HepG2 (cell line): ENCODE data around the gene EFL1.

ENCODE experiments used
- MEIS1 ChIP-seq: sonication (generic); formaldehyde crosslinking; IDR thresholded peaks from 2 replicates; pipeline ENCODE4 v1.9.0; 2021; ENCODE audit warnings: mild to moderate bottlenecking, missing genetic modification reagents, moderate library complexity, borderline replicate concordance
- POLR2AphosphoS5 ChIP-seq: IDR thresholded peaks from 2 replicates; pipeline ENCODE4 v1.6.1; 2012; ENCODE audit warnings: low read depth, low read length
- ZBTB7A ChIP-seq: sonication (generic); formaldehyde crosslinking; IDR thresholded peaks from 2 replicates; pipeline ENCODE4 v1.8.0; 2022; ENCODE audit warnings: mild to moderate bottlenecking, missing genetic modification reagents
- TF ChIP-seq, protein P1 (sequence below): sonication (generic); formaldehyde crosslinking; IDR thresholded peaks from 2 replicates; pipeline ENCODE4 v1.4.0; 2020; ENCODE audit warnings: missing genetic modification reagents, borderline replicate concordance
- TF ChIP-seq, protein P2 (sequence below): sonication (generic); formaldehyde crosslinking; IDR thresholded peaks from 2 replicates; pipeline ENCODE4 v1.5.0; 2020; ENCODE audit warnings: mild to moderate bottlenecking, missing genetic modification reagents, moderate library complexity
- TF ChIP-seq, protein P3 (sequence below): sonication (generic); formaldehyde crosslinking; IDR thresholded peaks from 2 replicates; pipeline ENCODE4 v1.8.1; 2023; ENCODE audit warnings: missing genetic modification reagents, inconsistent platforms, borderline replicate concordance

DNA sequence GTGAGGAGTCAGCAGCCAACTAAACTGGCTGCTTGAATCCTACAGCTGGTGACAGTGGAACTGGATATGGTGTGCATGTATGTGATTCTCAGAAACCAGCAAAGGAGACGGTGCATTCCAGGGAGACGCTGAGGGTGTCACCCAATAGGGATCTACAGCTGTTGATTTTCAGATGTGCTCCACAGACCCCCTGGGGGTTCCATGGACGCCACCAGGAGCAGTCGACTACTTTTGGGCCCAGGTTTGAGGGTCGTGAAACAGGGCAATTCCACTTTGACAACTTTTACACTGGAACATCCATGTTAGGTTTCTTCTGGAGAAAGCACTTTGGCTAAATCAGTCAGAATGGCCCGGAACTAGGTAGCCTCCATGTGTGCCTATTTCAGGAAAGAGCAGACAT, 145.2 kb downstream of the EFL1 start:
- no peak for TF ChIP-seq MEIS1 (CRISPR knock-in tag)
- TF ChIP-seq, protein P1, sequence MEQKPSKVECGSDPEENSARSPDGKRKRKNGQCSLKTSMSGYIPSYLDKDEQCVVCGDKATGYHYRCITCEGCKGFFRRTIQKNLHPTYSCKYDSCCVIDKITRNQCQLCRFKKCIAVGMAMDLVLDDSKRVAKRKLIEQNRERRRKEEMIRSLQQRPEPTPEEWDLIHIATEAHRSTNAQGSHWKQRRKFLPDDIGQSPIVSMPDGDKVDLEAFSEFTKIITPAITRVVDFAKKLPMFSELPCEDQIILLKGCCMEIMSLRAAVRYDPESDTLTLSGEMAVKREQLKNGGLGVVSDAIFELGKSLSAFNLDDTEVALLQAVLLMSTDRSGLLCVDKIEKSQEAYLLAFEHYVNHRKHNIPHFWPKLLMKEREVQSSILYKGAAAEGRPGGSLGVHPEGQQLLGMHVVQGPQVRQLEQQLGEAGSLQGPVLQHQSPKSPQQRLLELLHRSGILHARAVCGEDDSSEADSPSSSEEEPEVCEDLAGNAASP (CRISPR knock-in tag) = no peak
- TF ChIP-seq, protein P2, sequence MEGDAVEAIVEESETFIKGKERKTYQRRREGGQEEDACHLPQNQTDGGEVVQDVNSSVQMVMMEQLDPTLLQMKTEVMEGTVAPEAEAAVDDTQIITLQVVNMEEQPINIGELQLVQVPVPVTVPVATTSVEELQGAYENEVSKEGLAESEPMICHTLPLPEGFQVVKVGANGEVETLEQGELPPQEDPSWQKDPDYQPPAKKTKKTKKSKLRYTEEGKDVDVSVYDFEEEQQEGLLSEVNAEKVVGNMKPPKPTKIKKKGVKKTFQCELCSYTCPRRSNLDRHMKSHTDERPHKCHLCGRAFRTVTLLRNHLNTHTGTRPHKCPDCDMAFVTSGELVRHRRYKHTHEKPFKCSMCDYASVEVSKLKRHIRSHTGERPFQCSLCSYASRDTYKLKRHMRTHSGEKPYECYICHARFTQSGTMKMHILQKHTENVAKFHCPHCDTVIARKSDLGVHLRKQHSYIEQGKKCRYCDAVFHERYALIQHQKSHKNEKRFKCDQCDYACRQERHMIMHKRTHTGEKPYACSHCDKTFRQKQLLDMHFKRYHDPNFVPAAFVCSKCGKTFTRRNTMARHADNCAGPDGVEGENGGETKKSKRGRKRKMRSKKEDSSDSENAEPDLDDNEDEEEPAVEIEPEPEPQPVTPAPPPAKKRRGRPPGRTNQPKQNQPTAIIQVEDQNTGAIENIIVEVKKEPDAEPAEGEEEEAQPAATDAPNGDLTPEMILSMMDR (CRISPR knock-in tag) = no peak
- TF ChIP-seq, protein P3, sequence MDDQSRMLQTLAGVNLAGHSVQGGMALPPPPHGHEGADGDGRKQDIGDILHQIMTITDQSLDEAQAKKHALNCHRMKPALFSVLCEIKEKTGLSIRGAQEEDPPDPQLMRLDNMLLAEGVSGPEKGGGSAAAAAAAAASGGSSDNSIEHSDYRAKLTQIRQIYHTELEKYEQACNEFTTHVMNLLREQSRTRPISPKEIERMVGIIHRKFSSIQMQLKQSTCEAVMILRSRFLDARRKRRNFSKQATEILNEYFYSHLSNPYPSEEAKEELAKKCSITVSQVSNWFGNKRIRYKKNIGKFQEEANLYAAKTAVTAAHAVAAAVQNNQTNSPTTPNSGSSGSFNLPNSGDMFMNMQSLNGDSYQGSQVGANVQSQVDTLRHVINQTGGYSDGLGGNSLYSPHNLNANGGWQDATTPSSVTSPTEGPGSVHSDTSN (CRISPR knock-in tag) = no peak
- no peak for TF ChIP-seq ZBTB7A
- TF ChIP-seq POLR2AphosphoS5 = no peak
